ENCODE measurements around the gene AMMECR1L. TPM values are rescaled to one million over a fixed set of nuclear protein-coding genes. Genes with fewer than 3 reads are reported as not detected.
"Not testable (repeated sequence)": the region's sequence is repeated elsewhere in the genome, so short reads cannot be mapped to it uniquely, and the experiment has no call there.

Gene AMMECR1L
- total RNA-seq, 4 donors from 2014 or later = 7.6 to 10.4 (median 9.0) TPM

DNA sequence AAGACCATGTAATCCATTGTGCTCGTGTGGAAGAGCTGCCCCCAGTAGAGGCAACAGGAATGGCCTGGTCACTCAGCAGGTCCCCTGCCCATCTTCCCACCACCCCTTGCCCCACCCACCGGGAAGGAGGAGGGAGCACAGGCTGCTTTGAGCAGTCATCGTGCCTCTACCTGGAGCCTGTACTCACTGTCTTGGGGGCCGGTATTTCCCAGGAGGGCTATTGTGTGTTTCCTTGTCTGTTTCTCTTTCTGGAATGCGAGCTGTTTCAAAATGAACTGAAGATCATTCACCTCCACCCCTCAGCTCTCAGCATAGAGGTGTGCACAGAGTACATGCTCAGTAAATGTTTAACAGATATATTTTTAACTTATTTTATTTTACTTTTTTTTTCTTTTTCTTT is 7.7 kb upstream of the AMMECR1L start:
- no peaks in the 10 kb centered on the region for H3K9me3 ChIP-seq
- no peaks in the 10 kb centered on the region for H3K36me3 ChIP-seq
- intact Hi-C loops (cut with DNase I; ENCODE audit: low total_unique reads) (no loop called here), in situ Hi-C loops (cut with MboI; ENCODE audit: low sequenced_read_pairs in 4 of 4) (no loop called here)
- no peak for ATAC-seq
- no peak overlapping the region for H3K4me3 ChIP-seq
- no peak for DNase-seq
- TF ChIP-seq CTCF (IDR thresholded peaks at IDR 0.05 in 4 of 5, conservative IDR thresholded peaks at IDR 0.05 in 1 of 5) (no peak), POLR2A (IDR thresholded peaks at IDR 0.05) (no peak)
- no peaks in the 10 kb centered on the region for H3K27me3 ChIP-seq
- H3K4me1 ChIP-seq = no peaks in the 10 kb centered on the region
- H3K27ac ChIP-seq = no peak overlapping the region

DNA sequence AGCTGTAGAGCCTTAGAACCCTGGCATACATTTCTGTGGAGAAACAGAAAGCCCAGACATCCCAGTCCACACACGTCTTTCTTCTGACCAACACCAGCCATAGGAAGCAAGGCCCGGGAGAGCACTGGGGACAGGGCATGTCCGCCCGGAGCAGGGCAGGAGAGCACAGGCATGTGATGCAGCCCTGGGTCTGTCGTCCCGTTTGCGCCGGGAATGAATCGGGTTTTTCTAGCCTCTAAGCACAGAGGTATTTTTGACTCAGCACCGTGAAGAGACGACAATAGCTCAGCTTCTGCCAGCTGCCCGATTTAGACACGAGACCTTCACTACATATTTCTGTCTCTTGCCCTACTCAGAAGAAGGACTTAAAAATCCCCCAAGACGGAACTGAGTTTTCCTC is 7.3 kb upstream of the AMMECR1L start:
- in situ Hi-C loops (cut with MboI; ENCODE audit: low sequenced_read_pairs in 4 of 4) (no loop called here), intact Hi-C loops (cut with DNase I; ENCODE audit: low total_unique reads) (no loop called here)
- Histone ChIP-seq H3K27ac (no peak overlapping the region), H3K4me1 (peaks cover 0 to 3% of the 10 kb centered on the region in 2 donors), H3K4me3 (no peak overlapping the region), H3K27me3 (no peaks in the 10 kb centered on the region), H3K9me3 (no peaks in the 10 kb centered on the region), H3K36me3 (no peaks in the 10 kb centered on the region)
- DNase-seq (no peak), ATAC-seq (peak in 1 of 2 donors; percentile 27)
- TF ChIP-seq CTCF (IDR thresholded peaks at IDR 0.05 in 4 of 5, conservative IDR thresholded peaks at IDR 0.05 in 1 of 5) (no peak), POLR2A (IDR thresholded peaks at IDR 0.05) (no peak)

GRCh38 chr2:127891811-127892210 is 6.1 kb upstream of the AMMECR1L start:
- intact Hi-C loops (cut with DNase I; ENCODE audit: low total_unique reads) = no loop called here

GRCh38 chr2:127890756-127891155 is 5.0 kb upstream of the AMMECR1L start:
- in situ Hi-C loops (cut with MboI; ENCODE audit: low sequenced_read_pairs in 4 of 4); DNase-seq; intact Hi-C loops (cut with DNase I; ENCODE audit: low total_unique reads): not testable (repeated sequence)

More at GRCh38 chr2:127891811-127892210, 6.1 kb upstream of the AMMECR1L start:
- peaks cover 10 to 14% of the 10 kb centered on the region in 2 donors for H3K4me1 ChIP-seq
- TF ChIP-seq CTCF (IDR thresholded peaks at IDR 0.05 in 4 of 5, conservative IDR thresholded peaks at IDR 0.05 in 1 of 5) (no peak), POLR2A (IDR thresholded peaks at IDR 0.05) (no peak)
- no peaks in the 10 kb centered on the region for H3K27me3 ChIP-seq
- in situ Hi-C loops (cut with MboI; ENCODE audit: low sequenced_read_pairs in 4 of 4) = no loop called here
- H3K9me3 ChIP-seq = no peaks in the 10 kb centered on the region
- no peak for ATAC-seq
- H3K36me3 ChIP-seq = no peaks in the 10 kb centered on the region
- DNase-seq = no peak
- H3K4me3 ChIP-seq = no peak overlapping the region
- no peak overlapping the region for H3K27ac ChIP-seq

DNA sequence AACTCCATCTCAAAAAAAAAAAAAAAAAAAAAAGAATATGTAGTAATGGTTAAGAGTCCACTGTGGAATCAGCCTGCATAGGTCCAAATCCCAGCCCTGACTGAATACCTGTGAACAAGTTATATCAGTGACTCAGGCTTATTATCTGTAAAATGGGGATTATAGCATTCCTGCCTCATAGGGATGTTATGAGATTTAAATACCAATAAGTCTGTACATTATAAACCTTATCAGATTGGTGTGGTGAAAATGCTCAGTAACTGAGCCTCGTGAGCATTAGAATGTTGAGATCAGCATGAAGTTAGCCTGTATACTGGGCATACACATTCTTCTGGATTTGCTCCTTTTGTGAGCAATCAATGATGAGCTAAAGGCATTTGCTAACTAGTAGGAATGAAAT is 3.0 kb upstream of the AMMECR1L start:
- peaks cover 21 to 25% of the 10 kb centered on the region in 2 donors for H3K4me1 ChIP-seq
- in situ Hi-C loops (cut with MboI; ENCODE audit: low sequenced_read_pairs in 4 of 4) (loop anchor here in 3 of 4 donors (10.0 kb wide), 3 partner anchors 136 to 206 kb away; partner anchors contain the start of genes SAP130 (in 2 of the 3) and UGGT1 (in 2 of the 3)), intact Hi-C loops (cut with DNase I; ENCODE audit: low total_unique reads) (loop anchor here (2.0 to 10.0 kb wide), 2 partner anchors 138 to 426 kb away; partner anchors contain the start of gene HS6ST1)
- no peaks in the 10 kb centered on the region for H3K27me3 ChIP-seq
- no peak overlapping the region for H3K4me3 ChIP-seq
- no peaks in the 10 kb centered on the region for H3K9me3 ChIP-seq
- TF ChIP-seq POLR2A (IDR thresholded peaks at IDR 0.05) (no peak), CTCF (IDR thresholded peaks at IDR 0.05 in 4 of 5, conservative IDR thresholded peaks at IDR 0.05 in 1 of 5) (no peak)
- DNase-seq (no peak), ATAC-seq (no peak)
- no peaks in the 10 kb centered on the region for H3K36me3 ChIP-seq
- H3K27ac ChIP-seq = no peak overlapping the region

More at GRCh38 chr2:127890756-127891155, 5.0 kb upstream of the AMMECR1L start:
- peaks cover 10 to 14% of the 10 kb centered on the region in 2 donors for H3K4me1 ChIP-seq
- H3K27ac ChIP-seq, H3K4me3 ChIP-seq, H3K27me3 ChIP-seq, H3K9me3 ChIP-seq, ATAC-seq, H3K36me3 ChIP-seq: not testable (repeated sequence)
